ENCODE measurements around the gene PLEK. TPM values are rescaled to one million over a fixed set of nuclear protein-coding genes. Genes with fewer than 3 reads are reported as not detected.

Gene PLEK
- 1 to 10 TPM; 2.6 to 7.8 TPM for total RNA-seq
- long read RNA-seq, transcript PLEK-201 (9 exons, 2,869 nt): major isoform, 7 of 8 reads
- long read RNA-seq, partial matches to known transcripts: 0 of 8 reads
- long read RNA-seq, other reads (novel, unspliced or antisense): 1 of 8 reads

- DNase-seq (peak; percentile 51 to 59), ATAC-seq (peak; percentile 32)
- intact Hi-C loops (cut with DNase I, micrococcal nuclease): no loop called here
Measured at GRCh38 chr2:68365087-68365486, at the start of gene PLEK. TSS of gene PLEK (plus strand) at chr2:68365282. CDS start at chr2:68365352, 70 bp downstream.

- DNase-seq: no peak
- intact Hi-C loops (cut with DNase I, micrococcal nuclease): no loop called here
- no peak for ATAC-seq
Measured at GRCh38 chr2:68316111-68316510, 49.0 kb upstream of the PLEK start.

GRCh38 chr2:68317971-68318913, 46.8 kb upstream of the PLEK start:
- intact Hi-C loops (cut with DNase I, micrococcal nuclease): no loop called here
- no peak for ATAC-seq
- no peak for DNase-seq

GRCh38 chr2:68318914-68319397, 46.1 kb upstream of the PLEK start:
- ATAC-seq (no peak), DNase-seq (peak in 1 of 2 donors; percentile 14)
- intact Hi-C loops (cut with DNase I, micrococcal nuclease): no loop called here

GRCh38 chr2:68319398-68320117, 45.5 kb upstream of the PLEK start, which contains the start of gene CNRIP1:
TSS of gene CNRIP1 (minus strand) at chr2:68319949. CDS start at chr2:68319400, 549 bp downstream.
- peak; percentile 24 for ATAC-seq
- peak; percentile 40 to 54 for DNase-seq
- intact Hi-C loops (cut with DNase I, micrococcal nuclease): no loop called here

- ATAC-seq: no peak
- no peak for DNase-seq
- intact Hi-C loops (cut with DNase I, micrococcal nuclease): no loop called here
Measured at GRCh38 chr2:68320118-68320641, 44.9 kb upstream of the PLEK start.

GRCh38 chr2:68325056-68325455, 40.0 kb upstream of the PLEK start:
- DNase-seq (no peak), ATAC-seq (no peak)
- intact Hi-C loops (cut with DNase I, micrococcal nuclease): no loop called here

GRCh38 chr2:68328901-68329300, 36.2 kb upstream of the PLEK start:
- intact Hi-C loops (cut with DNase I, micrococcal nuclease): no loop called here
- no peak for ATAC-seq

GRCh38 chr2:68330691-68331090, 34.4 kb upstream of the PLEK start:
- no peak for DNase-seq
- ATAC-seq: no peak
- intact Hi-C loops (cut with DNase I, micrococcal nuclease): no loop called here

More at GRCh38 chr2:68328901-68329300, 36.2 kb upstream of the PLEK start:
- DNase-seq: no peak

- no peak for DNase-seq
- intact Hi-C loops (cut with DNase I, micrococcal nuclease): no loop called here
Measured at GRCh38 chr2:68333009-68333408, 32.1 kb upstream of the PLEK start.

GRCh38 chr2:68333931-68334330, 31.2 kb upstream of the PLEK start:
- intact Hi-C loops (cut with DNase I, micrococcal nuclease): no loop called here
- DNase-seq (no peak), ATAC-seq (no peak)

More at GRCh38 chr2:68333009-68333408, 32.1 kb upstream of the PLEK start:
- ATAC-seq: no peak

GRCh38 chr2:68336192-68336591, 28.9 kb upstream of the PLEK start:
- no peak for DNase-seq
- ATAC-seq: no peak
- intact Hi-C loops (cut with DNase I, micrococcal nuclease): no loop called here

GRCh38 chr2:68340226-68341061, 24.6 kb upstream of the PLEK start:
- ATAC-seq: no peak
- DNase-seq: no peak
- intact Hi-C loops (cut with DNase I, micrococcal nuclease): no loop called here

GRCh38 chr2:68341062-68341329, 24.1 kb upstream of the PLEK start:
- no peak for DNase-seq

GRCh38 chr2:68341583-68341982, 23.5 kb upstream of the PLEK start:
- intact Hi-C loops (cut with DNase I, micrococcal nuclease): no loop called here
- DNase-seq (no peak), ATAC-seq (no peak)

More at GRCh38 chr2:68341062-68341329, 24.1 kb upstream of the PLEK start:
- intact Hi-C loops (cut with DNase I, micrococcal nuclease): no loop called here
- no peak for ATAC-seq

- DNase-seq: no peak
- intact Hi-C loops (cut with DNase I, micrococcal nuclease): no loop called here
Measured at GRCh38 chr2:68342470-68342869, 22.6 kb upstream of the PLEK start.

GRCh38 chr2:68344031-68344430, 21.1 kb upstream of the PLEK start:
- ATAC-seq (no peak), DNase-seq (no peak)
- intact Hi-C loops (cut with DNase I, micrococcal nuclease): no loop called here

More at GRCh38 chr2:68342470-68342869, 22.6 kb upstream of the PLEK start:
- ATAC-seq: no peak

GRCh38 chr2:68345129-68345875, 19.8 kb upstream of the PLEK start:
- ATAC-seq: no peak
- no peak for DNase-seq
- intact Hi-C loops (cut with DNase I, micrococcal nuclease): no loop called here

Data from left colon (tissue), 2 donors.